Measurements from ENCODE around the gene ATP13A2. TPM values are rescaled to one million over a fixed set of nuclear protein-coding genes. Genes with fewer than 3 reads are reported as not detected.

Gene ATP13A2
- total RNA-seq, 4 donors from 2014 or later, result 42.7 to 62.0 (median 47.3) TPM

DNA sequence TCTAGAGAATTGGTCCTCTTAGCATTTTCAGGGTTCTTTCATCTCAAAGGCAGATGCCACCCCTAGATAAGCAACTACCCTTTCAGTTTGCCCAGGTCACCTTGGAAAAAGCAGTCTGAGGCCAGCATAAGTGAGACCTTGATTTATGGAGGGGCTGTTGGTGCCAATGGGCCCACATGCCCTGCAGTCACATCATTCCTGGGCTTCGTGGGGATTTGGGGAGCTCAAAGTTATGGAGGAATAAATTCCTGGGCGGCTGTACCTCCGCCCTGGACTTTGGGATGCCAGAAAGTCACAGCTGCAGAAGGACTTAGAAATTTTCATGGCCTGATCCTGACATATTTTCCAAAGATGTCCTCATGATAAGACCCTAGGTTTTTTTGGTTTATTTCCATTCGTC lies 44.8 kb upstream of the ATP13A2 start:
- Histone ChIP-seq H3K27me3 (no peaks in the 10 kb centered on the region), H3K4me1 (peaks cover 19% of the 10 kb centered on the region), H3K36me3 (no peaks in the 10 kb centered on the region), H3K27ac (no peak overlapping the region), H3K4me3 (no peak overlapping the region), H3K9me3 (no peaks in the 10 kb centered on the region)
- WGBS, result 78% methylated on average over 4 of the region's 4 CpGs
- TF ChIP-seq EP300 (IDR thresholded peaks at IDR 0.05), result no peak
- no peak for TF ChIP-seq POLR2AphosphoS5 (IDR thresholded peaks at IDR 0.05)
- no peak for TF ChIP-seq POLR2A (IDR thresholded peaks at IDR 0.05)
- TF ChIP-seq, protein P1, sequence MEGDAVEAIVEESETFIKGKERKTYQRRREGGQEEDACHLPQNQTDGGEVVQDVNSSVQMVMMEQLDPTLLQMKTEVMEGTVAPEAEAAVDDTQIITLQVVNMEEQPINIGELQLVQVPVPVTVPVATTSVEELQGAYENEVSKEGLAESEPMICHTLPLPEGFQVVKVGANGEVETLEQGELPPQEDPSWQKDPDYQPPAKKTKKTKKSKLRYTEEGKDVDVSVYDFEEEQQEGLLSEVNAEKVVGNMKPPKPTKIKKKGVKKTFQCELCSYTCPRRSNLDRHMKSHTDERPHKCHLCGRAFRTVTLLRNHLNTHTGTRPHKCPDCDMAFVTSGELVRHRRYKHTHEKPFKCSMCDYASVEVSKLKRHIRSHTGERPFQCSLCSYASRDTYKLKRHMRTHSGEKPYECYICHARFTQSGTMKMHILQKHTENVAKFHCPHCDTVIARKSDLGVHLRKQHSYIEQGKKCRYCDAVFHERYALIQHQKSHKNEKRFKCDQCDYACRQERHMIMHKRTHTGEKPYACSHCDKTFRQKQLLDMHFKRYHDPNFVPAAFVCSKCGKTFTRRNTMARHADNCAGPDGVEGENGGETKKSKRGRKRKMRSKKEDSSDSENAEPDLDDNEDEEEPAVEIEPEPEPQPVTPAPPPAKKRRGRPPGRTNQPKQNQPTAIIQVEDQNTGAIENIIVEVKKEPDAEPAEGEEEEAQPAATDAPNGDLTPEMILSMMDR (IDR thresholded peaks at IDR 0.05), result no peak
- DNase-seq (ENCODE audit: low spot score in 2 of 2), result no peak

DNA sequence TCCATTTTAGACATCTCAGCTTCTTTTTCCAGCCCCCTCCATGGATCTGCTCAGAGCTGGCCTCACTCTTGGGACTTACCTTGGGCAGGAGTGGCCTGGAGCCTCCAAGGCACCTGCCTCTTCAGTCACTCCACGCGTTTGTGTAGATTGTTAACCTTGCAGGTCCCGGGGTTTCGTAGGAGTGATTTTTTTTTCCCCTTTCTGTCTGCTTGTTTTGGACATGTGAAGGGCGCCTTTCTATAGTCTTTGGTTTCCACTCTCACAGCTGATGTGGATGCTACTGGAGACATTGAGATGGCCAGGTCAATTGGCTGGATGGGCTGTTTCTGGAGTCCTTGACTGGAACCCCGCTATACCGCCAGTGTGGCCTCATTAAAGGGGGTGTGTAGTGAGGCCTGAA lies 44.1 kb upstream of the ATP13A2 start:
- peaks cover 24% of the 10 kb centered on the region for H3K4me1 ChIP-seq
- no peaks in the 10 kb centered on the region for H3K27me3 ChIP-seq
- TF ChIP-seq EP300 (IDR thresholded peaks at IDR 0.05), result no peak
- TF ChIP-seq, protein P1 (IDR thresholded peaks at IDR 0.05), result no peak
- TF ChIP-seq POLR2AphosphoS5 (IDR thresholded peaks at IDR 0.05), result no peak
- no peak for TF ChIP-seq POLR2A (IDR thresholded peaks at IDR 0.05)
- 98% methylated on average over 7 of the region's 7 CpGs for WGBS
- H3K4me3 ChIP-seq, result no peak overlapping the region
- H3K27ac ChIP-seq, result no peak overlapping the region
- peaks cover 6% of the 10 kb centered on the region for H3K36me3 ChIP-seq
- DNase-seq (ENCODE audit: low spot score in 2 of 2), result no peak
- no peaks in the 10 kb centered on the region for H3K9me3 ChIP-seq

DNA sequence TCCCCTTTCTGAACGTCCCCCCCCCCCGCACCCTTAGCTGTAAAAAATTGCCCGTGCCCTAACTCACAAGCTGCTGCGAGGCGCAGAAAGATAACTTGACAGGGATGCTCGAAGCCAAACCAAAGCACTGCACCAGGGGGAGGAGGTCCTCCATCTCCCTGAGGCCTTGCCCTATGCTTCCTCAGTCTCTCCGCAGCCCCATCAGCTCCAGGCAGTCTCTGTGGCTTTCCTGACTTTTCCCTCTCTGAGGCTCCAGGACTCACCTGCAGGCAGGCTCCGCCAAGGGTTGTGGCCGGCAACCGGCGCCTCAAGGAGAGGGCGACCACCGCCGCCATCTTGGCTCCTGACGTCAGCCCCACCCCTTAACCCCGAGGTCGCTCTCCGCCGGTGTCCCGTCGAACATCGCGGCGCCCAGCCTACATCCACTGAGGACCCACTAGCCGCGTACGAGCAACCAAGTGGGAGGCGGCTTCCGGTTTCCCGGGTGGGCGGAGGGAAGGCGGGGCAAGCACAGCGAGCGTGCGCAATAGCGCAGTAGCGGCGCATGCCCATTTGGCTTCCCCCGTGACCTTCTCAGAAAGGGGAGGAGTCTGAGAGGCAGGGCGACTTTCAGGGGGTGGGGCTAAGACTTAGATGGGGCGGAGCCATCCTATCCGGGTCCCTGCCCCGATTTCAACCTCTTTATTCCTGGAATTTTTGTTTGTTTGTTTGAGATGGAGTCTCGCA lies 42.1 kb upstream of the ATP13A2 start, which contains the start of gene SDHB:
Gene SDHB, minus strand, starts transcription at position 348 of the 726 bp plus-strand sequence. Its CDS starts 13 bp downstream, at position 335.
- no peaks in the 10 kb centered on the region for H3K9me3 ChIP-seq
- peak; percentile 99 for DNase-seq (ENCODE audit: low spot score in 2 of 2)
- WGBS, result under 1% methylated on average over 25 of the region's 44 CpGs

DNA sequence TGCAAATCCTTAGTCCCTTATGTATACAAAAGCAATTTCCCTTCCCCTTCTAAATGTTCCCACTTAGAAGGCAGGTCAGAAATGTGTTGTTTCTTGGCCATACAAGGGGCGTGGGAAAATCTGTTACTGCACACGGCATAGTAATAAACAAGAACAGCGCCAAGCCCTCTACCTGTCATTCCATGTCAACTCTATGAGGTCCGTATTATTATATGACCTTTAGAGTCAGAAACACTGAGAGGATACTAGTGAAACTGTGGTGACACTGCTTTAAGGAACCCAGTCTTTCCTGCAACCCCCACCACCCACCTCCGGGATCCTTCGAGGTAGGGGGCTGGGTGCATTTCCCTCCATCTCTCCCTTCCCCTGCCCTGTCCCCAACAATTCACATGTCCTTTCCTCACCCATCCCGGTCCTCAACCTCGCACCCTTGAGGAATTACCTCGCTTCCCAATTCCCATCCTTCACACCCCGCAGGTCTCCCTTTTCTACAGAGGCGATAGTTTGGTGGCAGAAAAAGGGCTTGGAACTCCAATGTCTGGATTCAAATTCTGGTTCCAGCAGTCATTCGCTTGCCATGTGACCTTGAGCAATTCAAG lies 41.5 kb upstream of the ATP13A2 start:
- WGBS, result 4% methylated on average over 12 of the region's 12 CpGs
- H3K36me3 ChIP-seq, result peaks cover 16% of the 10 kb centered on the region
- H3K4me3 ChIP-seq, result peak overlapping the region; percentile 66
- H3K27ac ChIP-seq, result peak overlapping the region; percentile 79
- peaks cover 24% of the 10 kb centered on the region for H3K4me1 ChIP-seq
- no peaks in the 10 kb centered on the region for H3K27me3 ChIP-seq
- no peak for TF ChIP-seq POLR2AphosphoS5 (IDR thresholded peaks at IDR 0.05)
- TF ChIP-seq, protein P1 (IDR thresholded peaks at IDR 0.05), result no peak
- TF ChIP-seq EP300 (IDR thresholded peaks at IDR 0.05), result no peak
- no peak for DNase-seq (ENCODE audit: low spot score in 2 of 2)
- H3K9me3 ChIP-seq, result no peaks in the 10 kb centered on the region

More for the DNA sequence above, 42.1 kb upstream of the ATP13A2 start, which contains the start of gene SDHB:
- H3K4me1 ChIP-seq, result peaks cover 24% of the 10 kb centered on the region
- TF ChIP-seq POLR2AphosphoS5 (IDR thresholded peaks at IDR 0.05) (peak in 2 of 3 donors; percentile 68 to 89), POLR2A (IDR thresholded peaks at IDR 0.05) (peak in 1 of 2 donors; percentile 88), EP300 (IDR thresholded peaks at IDR 0.05) (no peak)
- TF ChIP-seq, protein P1 (IDR thresholded peaks at IDR 0.05), result no peak
- peak within 1 kb of the TSS; percentile 66 for H3K4me3 ChIP-seq
- H3K27ac ChIP-seq, result peak within 1 kb of the TSS; percentile 79
- no peaks in the 10 kb centered on the region for H3K27me3 ChIP-seq
- H3K36me3 ChIP-seq, result peaks cover 16% of the 10 kb centered on the region

DNA sequence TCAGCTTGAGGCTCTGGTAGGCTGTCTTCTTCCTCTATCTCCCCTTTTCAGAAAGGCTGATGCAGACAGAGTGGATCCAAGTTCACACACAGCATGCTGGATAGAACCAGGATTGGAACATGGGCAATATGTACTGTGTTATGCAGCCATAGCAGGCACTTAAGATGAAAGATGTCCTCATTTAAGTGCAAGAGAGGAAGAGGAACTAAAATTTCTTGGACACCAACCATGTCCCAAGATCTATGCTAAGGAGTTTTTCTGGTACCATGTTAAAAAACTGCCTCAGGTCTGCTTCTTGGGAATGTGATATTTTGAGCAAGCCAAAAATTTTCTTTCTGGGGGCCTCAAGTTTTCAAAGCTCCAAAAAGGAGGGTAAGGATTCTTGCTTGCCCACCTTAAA lies 40.9 kb upstream of the ATP13A2 start:
- Histone ChIP-seq H3K27me3 (no peaks in the 10 kb centered on the region), H3K4me1 (peaks cover 24% of the 10 kb centered on the region), H3K4me3 (peak overlapping the region; percentile 66), H3K36me3 (peaks cover 16% of the 10 kb centered on the region), H3K27ac (no peak overlapping the region), H3K9me3 (no peaks in the 10 kb centered on the region)
- no peak for DNase-seq (ENCODE audit: low spot score in 2 of 2)
- TF ChIP-seq POLR2AphosphoS5 (IDR thresholded peaks at IDR 0.05) (no peak), POLR2A (IDR thresholded peaks at IDR 0.05) (no peak), EP300 (IDR thresholded peaks at IDR 0.05) (no peak)
- TF ChIP-seq, protein P1 (IDR thresholded peaks at IDR 0.05), result no peak
